SK-N-SH treated with all-trans-retinoic acid at 6 μM for 48 hours (cell line): Measurements from ENCODE around the gene CCDC160.

Source experiments
- GLIS3 ChIP-seq: fragments of 250-450 bp; sonication (Bioruptor Pico); IDR thresholded peaks from 2 replicates; pipeline ENCODE4 v1.5.0; 2020; ENCODE audit warnings: mild to moderate bottlenecking, moderate library complexity
- RARB ChIP-seq: fragments of 250-450 bp; sonication (Bioruptor Pico); IDR thresholded peaks from 2 replicates; pipeline ENCODE4 v1.8.0; 2021; ENCODE audit warnings: mild to moderate bottlenecking, moderate library complexity
- TF ChIP-seq, protein P1 (sequence below): fragments of 250-450 bp; sonication (Bioruptor Pico); IDR thresholded peaks from 2 replicates; pipeline ENCODE4 v1.5.1; 2020; ENCODE audit warnings: low read depth, mild to moderate bottlenecking, moderate library complexity

DNA sequence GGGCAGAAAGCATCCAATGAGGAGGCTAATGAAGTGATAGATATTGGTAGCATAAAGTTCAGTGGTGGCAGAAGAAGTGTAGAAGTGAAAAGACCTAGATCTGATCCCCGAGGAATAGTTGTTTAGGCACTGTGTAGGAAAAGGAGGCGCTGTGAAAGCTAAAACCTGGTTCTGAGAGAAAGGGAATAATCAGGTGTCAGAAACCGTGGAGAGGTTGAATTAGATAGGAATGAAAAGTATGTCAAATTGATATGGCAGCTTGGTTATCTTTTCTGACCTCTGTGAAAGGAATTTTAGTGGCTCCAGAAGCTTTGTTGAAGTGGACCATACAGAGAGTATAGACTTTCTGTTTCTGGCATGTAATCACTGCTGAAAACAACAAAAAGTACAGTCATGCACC lies 30.8 kb upstream of the CCDC160 start:
- TF ChIP-seq RARB (CRISPR knock-in tag) (no peak), GLIS3 (CRISPR knock-in tag) (no peak)
- TF ChIP-seq, protein P1, sequence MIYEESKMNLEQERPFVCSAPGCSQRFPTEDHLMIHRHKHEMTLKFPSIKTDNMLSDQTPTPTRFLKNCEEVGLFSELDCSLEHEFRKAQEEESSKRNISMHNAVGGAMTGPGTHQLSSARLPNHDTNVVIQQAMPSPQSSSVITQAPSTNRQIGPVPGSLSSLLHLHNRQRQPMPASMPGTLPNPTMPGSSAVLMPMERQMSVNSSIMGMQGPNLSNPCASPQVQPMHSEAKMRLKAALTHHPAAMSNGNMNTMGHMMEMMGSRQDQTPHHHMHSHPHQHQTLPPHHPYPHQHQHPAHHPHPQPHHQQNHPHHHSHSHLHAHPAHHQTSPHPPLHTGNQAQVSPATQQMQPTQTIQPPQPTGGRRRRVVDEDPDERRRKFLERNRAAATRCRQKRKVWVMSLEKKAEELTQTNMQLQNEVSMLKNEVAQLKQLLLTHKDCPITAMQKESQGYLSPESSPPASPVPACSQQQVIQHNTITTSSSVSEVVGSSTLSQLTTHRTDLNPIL (CRISPR knock-in tag): no peak
